DOHH2 (cell line): ENCODE measurements around the gene RAD23A.
"Not testable (repeated sequence)": the region's sequence is repeated elsewhere in the genome, so short reads cannot be mapped to it uniquely, and the experiment has no call there.

Experiments used
- H3F3A ChIP-seq: fragments of 200-600 bp; sonication (generic), shearing (Covaris generic); 2 replicates; pipeline ENCODE4 v1.6.0; 2016; ENCODE audit warnings: antibody characterized with exemption, mild to moderate bottlenecking; ENCODE audit not compliant: control insufficient read depth, insufficient read depth
- H3K27ac ChIP-seq: fragments of 200-600 bp; sonication (generic); 2 replicates; pipeline ENCODE4 v1.5.1; 2014; ENCODE audit warnings: low read depth, mild to moderate bottlenecking, low read length, moderate library complexity
- H3K27me3 ChIP-seq: fragments of 200-600 bp; sonication (generic); 2 replicates; pipeline ENCODE4 v1.6.1; 2014; ENCODE audit warnings: mild to moderate bottlenecking, low read length, mixed read lengths; ENCODE audit not compliant: control insufficient read depth
- H3K36me3 ChIP-seq: fragments of 200-600 bp; sonication (generic); 2 replicates; pipeline ENCODE4 v1.6.1; 2014; ENCODE audit warnings: mild to moderate bottlenecking, low read length, moderate library complexity, mixed read lengths; ENCODE audit not compliant: control insufficient read depth
- H3K4me1 ChIP-seq: fragments of 200-600 bp; sonication (generic); 2 replicates; pipeline ENCODE4 v1.6.1; 2014; ENCODE audit warnings: mild to moderate bottlenecking, low read length, mixed read lengths; ENCODE audit not compliant: control insufficient read depth
- H3K4me2 ChIP-seq: fragments of 200-600 bp; sonication (generic); 2 replicates; pipeline ENCODE4 v1.6.0; 2014; ENCODE audit warnings: mild to moderate bottlenecking, low read length, moderate library complexity
- H3K4me3 ChIP-seq: fragments of 200-600 bp; sonication (generic); 2 replicates; pipeline ENCODE4 v1.5.1; 2014; ENCODE audit warnings: mild to moderate bottlenecking, low read length, mixed read lengths
- H3K79me2 ChIP-seq: fragments of 200-600 bp; sonication (generic); 2 replicates; pipeline ENCODE4 v1.6.1; 2014; ENCODE audit warnings: mild to moderate bottlenecking, low read length, mixed read lengths; ENCODE audit not compliant: control insufficient read depth
- H3K9me2 ChIP-seq: fragments of 200-600 bp; sonication (generic); replicated peaks from 2 replicates; pipeline ENCODE4 v1.6.1; 2014; ENCODE audit warnings: mild to moderate bottlenecking, low read length, mixed read lengths; ENCODE audit not compliant: control insufficient read depth
- H3K9me3 ChIP-seq: fragments of 200-600 bp; sonication (generic); 2 replicates; pipeline ENCODE4 v1.6.1; 2014; ENCODE audit warnings: antibody characterized with exemption, low read length, mixed read lengths; ENCODE audit not compliant: control insufficient read depth, insufficient read depth
- H4K20me1 ChIP-seq: fragments of 200-600 bp; sonication (generic); 2 replicates; pipeline ENCODE4 v1.6.0; 2014; ENCODE audit warnings: low read depth, mild to moderate bottlenecking, antibody characterized with exemption, low read length, moderate library complexity; ENCODE audit not compliant: control insufficient read depth, insufficient read depth
- EZH2phosphoT487 ChIP-seq: fragments of 200-600 bp; sonication (generic); IDR thresholded peaks from 2 replicates; pipeline ENCODE4 v1.6.1; 2017; ENCODE audit warnings: borderline replicate concordance, mild to moderate bottlenecking, antibody characterized with exemption, low read length, moderate library complexity, mixed read lengths
- TF ChIP-seq, protein P1 (sequence below): fragments of 200-600 bp; sonication (generic); IDR thresholded peaks from one replicate; pipeline ENCODE4 v1.5.1; 2014; ENCODE audit warnings: antibody characterized with exemption, mild to moderate bottlenecking, low read depth, low read length; ENCODE audit not compliant: poor library complexity, severe bottlenecking

RAD23A gene

DNA sequence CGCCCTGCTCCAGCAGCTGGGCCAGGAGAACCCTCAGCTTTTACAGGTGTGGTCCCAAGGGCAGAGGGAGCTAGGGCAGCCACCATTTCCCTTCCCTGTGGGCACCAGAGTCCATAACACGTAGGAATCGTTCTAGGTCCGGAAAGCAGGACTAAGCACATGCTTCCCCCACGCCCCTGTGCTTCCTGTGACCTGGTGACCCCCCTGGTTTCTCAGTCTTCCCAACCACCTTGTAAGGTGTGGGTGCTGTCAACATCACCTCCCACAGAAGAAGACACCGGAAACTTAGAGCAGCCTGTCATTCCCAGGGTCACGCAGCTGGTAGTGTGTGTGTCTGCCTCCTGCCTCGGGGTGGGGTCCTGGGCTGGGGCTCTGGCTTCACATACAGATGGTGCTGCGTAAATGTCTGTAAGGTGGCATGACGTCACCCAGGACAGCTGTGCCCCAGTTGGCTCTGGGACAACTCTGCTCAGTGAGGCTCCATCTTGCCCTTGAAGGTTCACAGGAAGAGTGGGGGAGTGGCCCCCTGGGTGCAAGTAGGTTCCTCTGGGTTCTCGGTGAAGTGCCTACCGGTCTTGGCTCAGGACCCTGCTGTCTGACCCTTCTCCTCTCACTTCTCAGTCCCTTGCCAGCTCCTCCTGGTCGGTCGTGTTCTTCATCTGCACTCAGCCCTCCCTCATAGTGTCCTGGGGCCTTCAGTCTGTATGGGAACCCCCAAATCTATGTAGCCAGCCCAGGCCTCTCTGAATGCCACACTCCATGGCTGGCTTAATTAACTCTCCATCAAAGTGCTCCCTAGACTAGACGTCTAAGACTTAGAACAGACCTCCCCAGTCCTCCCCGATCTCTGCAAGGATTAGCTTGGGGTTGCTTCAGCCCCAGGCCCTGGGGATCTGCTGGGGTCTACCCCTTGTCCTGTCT, 4.0 kb downstream of the RAD23A start:
- Histone ChIP-seq H4K20me1 (no peaks in the 10 kb centered on the region; the same call in 1 of the 2 replicates), H3K79me2 (peaks cover 71% of the 10 kb centered on the region), H3K27ac (no peak overlapping the region), H3K9me2 (no peaks in the 10 kb centered on the region), H3K27me3 (no peaks in the 10 kb centered on the region), H3K4me2 (no peak overlapping the region), H3K9me3 (no peaks in the 10 kb centered on the region), H3F3A (peaks cover 31% of the 10 kb centered on the region), H3K4me3 (no peak overlapping the region), H3K36me3 (peaks cover 93% of the 10 kb centered on the region), H3K4me1 (peaks cover 39% of the 10 kb centered on the region)
- TF ChIP-seq, protein P1, sequence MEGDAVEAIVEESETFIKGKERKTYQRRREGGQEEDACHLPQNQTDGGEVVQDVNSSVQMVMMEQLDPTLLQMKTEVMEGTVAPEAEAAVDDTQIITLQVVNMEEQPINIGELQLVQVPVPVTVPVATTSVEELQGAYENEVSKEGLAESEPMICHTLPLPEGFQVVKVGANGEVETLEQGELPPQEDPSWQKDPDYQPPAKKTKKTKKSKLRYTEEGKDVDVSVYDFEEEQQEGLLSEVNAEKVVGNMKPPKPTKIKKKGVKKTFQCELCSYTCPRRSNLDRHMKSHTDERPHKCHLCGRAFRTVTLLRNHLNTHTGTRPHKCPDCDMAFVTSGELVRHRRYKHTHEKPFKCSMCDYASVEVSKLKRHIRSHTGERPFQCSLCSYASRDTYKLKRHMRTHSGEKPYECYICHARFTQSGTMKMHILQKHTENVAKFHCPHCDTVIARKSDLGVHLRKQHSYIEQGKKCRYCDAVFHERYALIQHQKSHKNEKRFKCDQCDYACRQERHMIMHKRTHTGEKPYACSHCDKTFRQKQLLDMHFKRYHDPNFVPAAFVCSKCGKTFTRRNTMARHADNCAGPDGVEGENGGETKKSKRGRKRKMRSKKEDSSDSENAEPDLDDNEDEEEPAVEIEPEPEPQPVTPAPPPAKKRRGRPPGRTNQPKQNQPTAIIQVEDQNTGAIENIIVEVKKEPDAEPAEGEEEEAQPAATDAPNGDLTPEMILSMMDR: no peak
- no peak for TF ChIP-seq EZH2phosphoT487

DNA sequence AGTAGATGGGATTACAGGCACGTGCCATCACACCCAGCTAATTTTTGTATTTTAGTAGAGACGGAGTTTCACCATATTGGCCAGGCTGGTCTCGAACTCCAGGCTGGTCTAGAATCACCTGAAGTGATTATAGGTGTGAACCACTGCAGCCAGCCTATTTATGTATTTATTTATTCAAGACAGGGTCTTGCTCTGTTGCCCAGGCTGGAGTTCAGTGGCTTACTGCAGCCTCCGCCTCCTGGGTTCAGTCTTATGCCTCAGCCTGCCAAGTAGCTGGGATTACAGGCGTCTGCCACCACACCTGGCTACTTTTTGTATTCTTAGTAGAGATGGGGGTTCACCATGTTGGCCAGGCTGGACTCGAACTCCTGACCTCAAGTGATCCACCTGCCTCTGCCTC, 6.4 kb downstream of the RAD23A start:
- peaks cover 94% of the 10 kb centered on the region for H3K36me3 ChIP-seq
- H3K79me2 ChIP-seq: peaks cover 81% of the 10 kb centered on the region

DNA sequence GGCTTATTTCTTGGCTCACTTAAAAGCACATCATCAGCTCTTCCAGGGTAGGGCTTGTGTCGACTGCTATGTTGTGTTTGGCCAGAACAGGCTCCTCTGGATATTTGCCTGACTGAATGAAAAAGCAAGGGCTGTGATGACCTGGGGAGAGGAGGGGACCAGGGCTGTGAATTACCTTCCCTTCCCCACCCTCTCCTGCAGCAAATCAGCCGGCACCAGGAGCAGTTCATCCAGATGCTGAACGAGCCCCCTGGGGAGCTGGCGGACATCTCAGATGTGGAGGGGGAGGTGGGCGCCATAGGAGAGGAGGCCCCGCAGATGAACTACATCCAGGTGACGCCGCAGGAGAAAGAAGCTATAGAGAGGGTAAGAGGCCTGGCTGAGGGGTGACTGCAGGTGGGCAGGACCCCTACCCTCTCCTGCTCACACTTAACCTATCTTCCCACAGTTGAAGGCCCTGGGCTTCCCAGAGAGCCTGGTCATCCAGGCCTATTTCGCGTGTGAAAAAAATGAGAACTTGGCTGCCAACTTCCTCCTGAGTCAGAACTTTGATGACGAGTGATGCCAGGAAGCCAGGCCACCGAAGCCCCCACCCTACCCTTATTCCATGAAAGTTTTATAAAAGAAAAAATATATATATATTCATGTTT, 7.0 kb downstream of the RAD23A start:
- Histone ChIP-seq H3K36me3 (peaks cover 88% of the 10 kb centered on the region), H3K27me3 (no peaks in the 10 kb centered on the region), H3K27ac (no peak overlapping the region), H3K9me3 (no peaks in the 10 kb centered on the region), H3F3A (peaks cover 31% of the 10 kb centered on the region), H3K79me2 (peaks cover 81% of the 10 kb centered on the region), H4K20me1 (no peaks in the 10 kb centered on the region; the same call in 1 of the 2 replicates), H3K4me2 (no peak overlapping the region), H3K4me3 (no peak overlapping the region), H3K4me1 (peaks cover 36% of the 10 kb centered on the region), H3K9me2 (no peaks in the 10 kb centered on the region)
- TF ChIP-seq, protein P1: no peak
- no peak for TF ChIP-seq EZH2phosphoT487

More for the DNA sequence above, 6.4 kb downstream of the RAD23A start:
- not testable (repeated sequence) for H3K4me2 ChIP-seq, H3K4me3 ChIP-seq, H3K27me3 ChIP-seq, H3K9me3 ChIP-seq, H4K20me1 ChIP-seq, H3K9me2 ChIP-seq, H3K27ac ChIP-seq
- H3K4me1 ChIP-seq: peaks cover 42% of the 10 kb centered on the region
- H3F3A ChIP-seq: peaks cover 31% of the 10 kb centered on the region
